ENCODE measurements around the gene RBM38.

RBM38 gene

DNA sequence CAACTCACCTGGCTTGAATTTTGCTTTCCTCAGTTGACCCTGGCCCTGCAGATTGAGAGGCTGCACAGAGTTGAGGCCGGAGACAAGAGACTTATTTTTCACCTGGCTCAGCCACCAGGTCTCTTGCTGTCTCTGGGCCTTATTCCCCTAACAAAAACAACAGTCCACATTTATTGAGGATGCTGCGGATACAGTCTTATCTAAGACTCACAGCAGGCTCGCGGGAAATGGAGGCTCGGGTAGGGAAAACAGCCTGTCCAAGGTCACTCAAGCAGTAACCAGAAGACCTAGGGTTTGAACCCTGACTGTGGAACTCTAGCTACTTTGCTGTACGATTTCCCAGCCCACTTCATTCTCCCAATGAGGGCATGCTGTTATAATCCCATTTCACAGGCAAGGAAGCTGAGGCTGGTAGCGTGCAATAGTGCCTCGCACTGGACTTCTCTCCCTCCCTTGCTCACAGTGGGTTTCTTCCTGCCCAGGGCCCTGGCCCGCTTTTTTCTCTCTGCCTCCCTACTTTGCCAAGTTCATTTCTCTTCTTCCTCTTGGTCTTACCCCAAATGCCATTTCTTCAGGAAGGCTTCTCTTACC is 57.7 kb downstream of the RBM38 start:
- DNase-seq (ENCODE audit: low read depth), result no peak
- no peak overlapping the region for H3K4me3 ChIP-seq (ENCODE audit: low read depth, low read length)
- no peak for TF ChIP-seq CTCF (IDR thresholded peaks at IDR 0.05; ENCODE audit: control insufficient read depth, extremely low read depth, insufficient read depth)

GRCh38 chr20:57449398-57450354 is 58.5 kb downstream of the RBM38 start:
- no peak overlapping the region for H3K4me3 ChIP-seq (ENCODE audit: low read depth, low read length)
- DNase-seq (ENCODE audit: low read depth), result no peak
- no peak for TF ChIP-seq CTCF (IDR thresholded peaks at IDR 0.05; ENCODE audit: control insufficient read depth, extremely low read depth, insufficient read depth)

DNA sequence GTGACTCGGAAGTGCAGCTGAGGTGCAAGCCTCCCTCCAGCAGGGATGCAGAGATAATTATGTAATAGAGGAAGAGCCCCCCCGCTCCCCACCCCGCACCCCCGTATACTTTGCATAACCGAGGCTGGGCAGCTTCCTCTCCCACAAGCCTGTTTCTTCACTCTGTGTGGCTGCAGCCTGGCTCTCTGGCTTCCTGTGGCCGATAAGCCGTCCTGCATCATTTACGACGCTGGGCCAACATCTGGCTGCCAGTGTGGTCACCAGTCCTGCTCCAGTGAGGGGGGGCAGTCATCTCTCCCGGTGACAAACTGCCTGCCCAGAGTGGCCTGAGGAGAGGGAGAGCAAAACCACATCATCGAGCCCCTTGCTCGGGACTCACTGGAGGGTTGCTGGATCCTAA is 59.2 kb downstream of the RBM38 start:
- no peak for TF ChIP-seq CTCF (IDR thresholded peaks at IDR 0.05; ENCODE audit: control insufficient read depth, extremely low read depth, insufficient read depth)
- DNase-seq (ENCODE audit: low read depth), result no peak
- H3K4me3 ChIP-seq (ENCODE audit: low read depth, low read length), result no peak overlapping the region

- TF ChIP-seq CTCF (IDR thresholded peaks at IDR 0.05; ENCODE audit: control insufficient read depth, extremely low read depth, insufficient read depth), result no peak
- H3K4me3 ChIP-seq (ENCODE audit: low read depth, low read length), result no peak overlapping the region
- no peak for DNase-seq (ENCODE audit: low read depth)
Observed at GRCh38 chr20:57450931-57451330, 59.7 kb downstream of the RBM38 start.

- no peak overlapping the region for H3K4me3 ChIP-seq (ENCODE audit: low read depth, low read length)
- no peak for TF ChIP-seq CTCF (IDR thresholded peaks at IDR 0.05; ENCODE audit: control insufficient read depth, extremely low read depth, insufficient read depth)
- DNase-seq (ENCODE audit: low read depth), result no peak
Observed at GRCh38 chr20:57451431-57451794, 60.2 kb downstream of the RBM38 start.

DNA sequence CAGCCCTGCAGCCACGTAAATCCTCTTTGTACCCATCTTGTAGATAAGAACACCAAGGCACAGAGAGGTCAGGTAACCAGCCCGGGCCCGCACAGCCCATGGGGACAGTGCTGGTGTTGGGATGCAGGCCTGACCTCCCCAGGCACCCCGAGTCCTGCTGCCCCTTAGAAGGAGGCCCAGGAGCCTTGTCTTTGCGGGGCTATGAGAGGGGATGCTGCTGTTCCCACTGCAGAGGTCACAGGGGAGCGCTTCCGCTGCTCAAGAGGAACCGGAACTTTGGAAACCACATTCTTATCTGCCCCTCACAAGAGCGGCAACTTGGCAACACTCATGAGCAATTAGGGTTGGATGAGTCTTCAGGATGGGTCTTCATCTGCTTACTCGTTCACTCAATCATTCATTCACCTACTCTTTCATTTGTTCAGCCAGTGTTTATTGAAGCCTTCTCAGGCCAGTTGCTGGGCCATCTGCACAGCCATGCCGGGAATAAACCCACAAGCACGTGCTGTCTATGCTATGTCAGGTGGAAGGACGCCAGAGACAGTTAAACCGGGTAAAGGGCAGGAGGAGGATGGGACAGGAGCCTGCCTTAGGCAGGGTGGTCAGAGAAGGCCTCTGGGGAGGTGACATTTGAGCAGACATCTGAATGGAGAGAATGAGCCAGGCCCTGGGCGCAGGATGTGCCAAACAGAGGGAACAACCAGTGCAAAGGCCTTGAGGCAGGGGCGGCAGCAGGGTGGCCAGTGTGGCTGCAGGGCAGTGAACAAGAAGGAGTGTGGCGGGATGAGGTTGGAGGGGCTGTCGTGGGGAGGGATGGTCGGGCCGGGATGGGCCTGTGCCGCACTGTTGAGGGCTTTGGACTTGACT is 60.8 kb downstream of the RBM38 start:
- H3K4me3 ChIP-seq (ENCODE audit: low read depth, low read length), result no peak overlapping the region
- TF ChIP-seq CTCF (IDR thresholded peaks at IDR 0.05; ENCODE audit: control insufficient read depth, extremely low read depth, insufficient read depth), result no peak
- no peak for DNase-seq (ENCODE audit: low read depth)
